ENCODE results near the gene TRMT6. TPM values are rescaled to one million over a fixed set of nuclear protein-coding genes. Genes with fewer than 3 reads are reported as not detected.

The TRMT6 gene
- total and polyA plus RNA-seq, 10 of the 15 experiments (the other 5 are each of a cell fraction or from before 2014, with no cell fraction given), result 18.2 to 35.5 (median 22.6) TPM

DNA sequence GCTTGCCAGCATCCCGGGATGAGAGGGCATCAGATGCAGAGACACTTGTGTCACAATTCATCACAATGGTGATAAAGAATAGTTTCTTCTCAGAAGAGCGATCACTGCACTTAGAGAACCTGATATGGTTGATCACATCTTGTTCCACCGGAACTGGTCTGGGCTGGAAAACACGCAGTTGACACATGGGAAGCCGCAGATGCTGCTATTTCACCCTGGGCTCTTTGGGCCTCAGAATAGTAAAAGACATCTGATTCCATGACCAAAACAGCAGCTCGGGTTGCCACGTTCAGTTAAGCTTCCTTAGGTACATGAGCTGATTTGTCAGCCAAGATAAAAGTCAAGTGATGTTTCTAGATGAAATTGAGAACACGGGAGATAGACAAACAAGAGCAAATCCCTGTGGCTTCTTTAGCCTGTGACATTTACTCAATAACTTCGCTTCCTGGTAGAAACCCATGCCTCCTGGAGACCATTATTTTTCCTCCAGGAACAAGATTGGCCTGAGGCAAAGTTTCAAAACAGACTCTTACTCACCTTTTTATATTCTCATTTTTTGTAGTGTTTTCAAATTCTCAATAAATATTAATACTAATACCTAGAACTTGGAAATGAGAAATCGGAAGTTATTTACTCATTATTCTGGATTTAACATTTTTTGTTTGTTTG is 59.4 kb downstream of the TRMT6 start (continued):
- no peak for TF ChIP-seq CBX3 (IDR thresholded peaks at IDR 0.05; ENCODE audit: borderline replicate concordance, low read depth)
- no peak for TF ChIP-seq ZZZ3 (IDR thresholded peaks at IDR 0.05; ENCODE audit: control insufficient read depth, insufficient read length, low read depth)
- TF ChIP-seq, protein P1, sequence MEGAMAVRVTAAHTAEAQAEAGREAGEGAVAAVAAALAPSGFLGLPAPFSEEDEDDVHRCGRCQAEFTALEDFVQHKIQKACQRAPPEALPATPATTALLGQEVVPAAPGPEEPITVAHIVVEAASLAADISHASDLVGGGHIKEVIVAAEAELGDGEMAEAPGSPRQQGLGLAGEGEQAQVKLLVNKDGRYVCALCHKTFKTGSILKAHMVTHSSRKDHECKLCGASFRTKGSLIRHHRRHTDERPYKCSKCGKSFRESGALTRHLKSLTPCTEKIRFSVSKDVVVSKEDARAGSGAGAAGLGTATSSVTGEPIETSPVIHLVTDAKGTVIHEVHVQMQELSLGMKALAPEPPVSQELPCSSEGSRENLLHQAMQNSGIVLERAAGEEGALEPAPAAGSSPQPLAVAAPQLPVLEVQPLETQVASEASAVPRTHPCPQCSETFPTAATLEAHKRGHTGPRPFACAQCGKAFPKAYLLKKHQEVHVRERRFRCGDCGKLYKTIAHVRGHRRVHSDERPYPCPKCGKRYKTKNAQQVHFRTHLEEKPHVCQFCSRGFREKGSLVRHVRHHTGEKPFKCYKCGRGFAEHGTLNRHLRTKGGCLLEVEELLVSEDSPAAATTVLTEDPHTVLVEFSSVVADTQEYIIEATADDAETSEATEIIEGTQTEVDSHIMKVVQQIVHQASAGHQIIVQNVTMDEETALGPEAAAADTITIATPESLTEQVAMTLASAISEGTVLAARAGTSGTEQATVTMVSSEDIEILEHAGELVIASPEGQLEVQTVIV (IDR thresholded peaks at IDR 0.05; ENCODE audit: borderline replicate concordance, partially characterized antibody), result no peak

DNA sequence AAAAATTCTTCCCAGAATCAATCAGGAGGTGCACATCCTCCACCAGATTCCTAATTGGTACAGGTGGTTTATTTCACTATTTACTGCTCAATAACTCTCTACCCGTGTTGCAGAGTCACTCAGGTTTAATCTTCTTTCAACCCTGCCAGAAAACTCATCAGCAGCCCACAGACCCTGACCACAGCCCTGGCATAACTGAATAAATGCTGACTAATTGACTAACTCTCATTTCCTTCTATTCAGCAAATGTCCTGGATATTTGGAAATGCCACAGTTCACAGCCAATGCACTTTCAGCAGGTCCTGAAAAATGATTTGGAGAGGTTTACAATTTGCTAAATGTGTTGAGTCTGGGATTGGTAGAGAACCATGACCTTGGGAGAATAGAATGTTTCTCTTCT is 62.3 kb downstream of the TRMT6 start:
- no peaks in the 10 kb centered on the region for H3K79me2 ChIP-seq (ENCODE audit: control insufficient read depth, insufficient read depth, low read length)
- 0% methylated on average over 1 of the region's 1 CpG for WGBS (ENCODE audit: insufficient coverage, insufficient replicate concordance, low lambda C conversion rate, missing lambda C conversion rate)
- POLR2A ChIA-PET, result interaction anchor here (0.7 kb wide), 1 partner anchor 48 kb away, joined by 3 read pairs; no protein-coding TSS in a partner anchor
- in situ Hi-C loops (cut with MboI) (no loop called here), intact Hi-C loops (cut with micrococcal nuclease; ENCODE audit: unreplicated experiment) (no loop called here)
- peaks cover 2 to 3% of the 10 kb centered on the region in 2 experiments; a peak in 3 of 4 replicates for H3K27me3 ChIP-seq (replicated peaks in 1 of 2; ENCODE audit: control insufficient read depth in 2 of 2, insufficient read depth in 2 of 2, low read length in 1 of 2)
- H4K20me1 ChIP-seq (ENCODE audit: control insufficient read depth, insufficient read depth), result no peaks in the 10 kb centered on the region
- H3K36me3 ChIP-seq (ENCODE audit: control insufficient read depth in 2 of 2, insufficient read depth in 2 of 2, low read length in 1 of 2), result no peaks in the 10 kb centered on the region
- no peak overlapping the region for H3K27ac ChIP-seq (ENCODE audit: control insufficient read depth, insufficient read depth)
- DNase-seq (ENCODE audit: low read depth, low spot score) (no peak), FAIRE-seq (no peak), ATAC-seq (no peak)
- no peak overlapping the region for H3K9ac ChIP-seq (ENCODE audit: control insufficient read depth, insufficient read depth, low read length)
- TF ChIP-seq ESRRA (IDR thresholded peaks at IDR 0.05; ENCODE audit: low read length), result no peak
- no peak for TF ChIP-seq FOXK2 (IDR thresholded peaks at IDR 0.05)
- no peak for TF ChIP-seq HDAC2 (IDR thresholded peaks at IDR 0.05)
- no peak for TF ChIP-seq PAX5 (IDR thresholded peaks at IDR 0.05; ENCODE audit: borderline replicate concordance, low read depth, low read length)
- TF ChIP-seq IRF4 (IDR thresholded peaks at IDR 0.05; ENCODE audit: low read depth, low read length), result no peak
- no peak for TF ChIP-seq SPI1 (IDR thresholded peaks at IDR 0.05; ENCODE audit: borderline replicate concordance, insufficient read depth, low read depth, low read length)
- no peak for TF ChIP-seq ZNF207 (IDR thresholded peaks at IDR 0.05; ENCODE audit: borderline replicate concordance)
- TF ChIP-seq MTA3 (IDR thresholded peaks at IDR 0.05; ENCODE audit: borderline replicate concordance, low read length), result no peak
- no peak overlapping the region for H3K4me2 ChIP-seq (ENCODE audit: control insufficient read depth, insufficient read depth)
- no peaks in the 10 kb centered on the region for H3K4me1 ChIP-seq (ENCODE audit: control insufficient read depth, insufficient read depth, low read length)
- H2AFZ ChIP-seq (ENCODE audit: control insufficient read depth, low read depth, low read length), result no peak overlapping the region
- H3K4me3 ChIP-seq, result no peak overlapping the region
- no TSS peak for BruUV-seq (replicated peaks)
- CTCF ChIA-PET, result no interaction called here
- SMC1A ChIA-PET (ENCODE audit: uncharacterized antibody, unreplicated experiment), result no interaction called here
- H3K9me3 ChIP-seq (replicated peaks; ENCODE audit: control insufficient read depth, insufficient read depth, low read length), result no peaks in the 10 kb centered on the region
- RAD21 ChIA-PET (ENCODE audit: unreplicated experiment), result no interaction called here

Measured in GM12878 (cell line).